Ovary (tissue), 9 donors: ENCODE measurements around the gene MYCL. TPM values are rescaled to one million over a fixed set of nuclear protein-coding genes. Genes with fewer than 3 reads are reported as not detected.
"Not testable (repeated sequence)": the region's sequence is repeated elsewhere in the genome, so short reads cannot be mapped to it uniquely, and the experiment has no call there.

Experiments used
- DNase-seq, 5 donors: peaks; one replicate each; pipeline ENCODE4 v3.0.0-alpha.2; 2019 to 2020
- H3K27ac ChIP-seq, 2 donors: fragments of 200-600 bp; one replicate each; pipeline versions ENCODE4 v1.5.1 to v1.8.0; 2019 to 2022
- H3K27me3 ChIP-seq: fragments of 200-600 bp; one replicate; pipeline ENCODE4 v1.8.0; 2022
- H3K36me3 ChIP-seq: fragments of 200-600 bp; sonication (generic); one replicate; pipeline ENCODE4 v1.5.1; 2019
- H3K4me1 ChIP-seq: one replicate; pipeline ENCODE4 v1.8.1; 2013; ENCODE audit warnings: mild to moderate bottlenecking, moderate library complexity; ENCODE audit not compliant: insufficient read depth
- H3K4me3 ChIP-seq: fragments of 200-600 bp; sonication (generic); one replicate; pipeline ENCODE4 v1.5.1; 2017
- H3K9me3 ChIP-seq, 2 donors: fragments of 200-600 bp in 1 of 2; sonication (generic) in 1 of 2; one replicate each; pipeline versions ENCODE4 v1.5.1 to v1.8.1; 2013 to 2019; ENCODE audit warnings: mild to moderate bottlenecking in 1 of 2, moderate library complexity in 1 of 2
- EP300 ChIP-seq: sonication (generic); formaldehyde crosslinking; IDR thresholded peaks from one replicate; pipeline ENCODE4 v1.6.1; 2017; ENCODE audit warnings: antibody characterized with exemption
- POLR2A ChIP-seq: fragments of 450-650 bp; IDR thresholded peaks from one replicate; pipeline ENCODE4 v1.6.1; 2017; ENCODE audit warnings: antibody characterized with exemption, mild to moderate bottlenecking, moderate library complexity
- WGBS, 3 donors: extraction: QIAGEN DNeasy Blood & Tissue Kit in 1 of 3; methylation state at CpG; one replicate each; pipeline versions ENCODE4 v1.1.5 to v1.1.7; 2013 to 2017; 5-methylcytosine and 5-hydroxymethylcytosine counted together
- intact Hi-C, 4 donors: fragments of 100-400 bp; cut with DNase I; formaldehyde crosslinking; loops; one replicate each; pipeline versions ENCODE4 v1.11.0 to v1.15.1; 2022 to 2023
- polyA plus RNA-seq, 2 donors: library from polyadenylated mRNA; stranded (reverse); fragments of 200-250 nt in 1 of 2; fragments of 350-450 nt in 1 of 2; fragmentation: Illumina TruSeq in 1 of 2; extraction: RNeasy Lipid Tissue Mini Kit (QIAGEN cat#74804) in 1 of 2; gene quantifications; one replicate each; pipeline ENCODE4 v1.2.3, GENCODE V29; 2013 to 2014
- total RNA-seq, 7 donors: library from RNA; depleted of rRNA in 2 of 7; stranded (reverse); fragments of >200 nt in 2 of 7; fragmentation: NEBNext Ultra II Directional in 3 of 7; extraction: Animal tissue kit (Norgen Biotek cat#: 25700) in 3 of 7; gene quantifications; one replicate each; pipeline versions ENCODE4 v1.1.0 to v1.2.4, GENCODE V29; 2016 to 2023
- TF ChIP-seq, protein P1 (sequence below), 3 donors: fragments of 450-650 bp in 2 of 3; fragments of 200-600 bp in 1 of 3; IDR thresholded peaks; one replicate each; pipeline versions ENCODE4 v1.5.1 to v1.8.0; 2016 to 2022; ENCODE audit warnings: antibody characterized with exemption in 3 of 3, mild to moderate bottlenecking in 1 of 3
- donor health status: DM: no; HTN: no; CAD: no; lungs with moderate emphysema.
- donor health status: DM: no; HTN: no; CAD: no.
- donor health status: Bipolar disorder and iron deficiency.
- donor health status: DM: yes; HTN: yes; CAD: no.
- donor health status: DM: no; HTN: no; CAD: no.
- donor health status: DM: yes; HTN: yes; CAD: no.

Gene MYCL
- total and polyA plus RNA-seq, 9 donors = 0.13 to 4.8 (median 0.96) TPM; not detected in 1

DNA sequence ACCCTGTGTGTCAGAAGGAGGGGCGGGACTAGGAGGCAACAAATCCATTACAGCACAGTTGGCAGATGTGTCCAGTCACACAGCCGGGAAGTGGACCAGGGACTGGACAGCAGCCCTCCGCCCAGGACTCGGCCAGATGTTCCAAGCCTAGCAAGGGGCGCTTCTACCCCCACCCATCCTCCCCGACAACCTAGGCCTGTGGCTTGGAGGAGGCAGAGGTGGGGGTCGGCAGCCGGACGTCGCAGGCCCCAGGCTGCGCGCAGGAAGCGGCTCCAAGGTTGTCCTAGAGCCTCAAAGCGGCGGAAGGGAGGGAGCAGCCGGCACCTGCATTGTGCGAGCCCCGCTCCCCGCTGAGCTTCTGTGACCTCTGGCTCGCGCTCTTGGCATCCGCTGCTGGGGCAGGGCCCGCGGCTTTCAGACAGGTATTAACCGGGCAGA, 20.6 kb upstream of the MYCL start:
- 5 to 13% (median 11%) methylated on average over 23 to 25 of the region's 25 CpGs for WGBS, 3 donors

DNA sequence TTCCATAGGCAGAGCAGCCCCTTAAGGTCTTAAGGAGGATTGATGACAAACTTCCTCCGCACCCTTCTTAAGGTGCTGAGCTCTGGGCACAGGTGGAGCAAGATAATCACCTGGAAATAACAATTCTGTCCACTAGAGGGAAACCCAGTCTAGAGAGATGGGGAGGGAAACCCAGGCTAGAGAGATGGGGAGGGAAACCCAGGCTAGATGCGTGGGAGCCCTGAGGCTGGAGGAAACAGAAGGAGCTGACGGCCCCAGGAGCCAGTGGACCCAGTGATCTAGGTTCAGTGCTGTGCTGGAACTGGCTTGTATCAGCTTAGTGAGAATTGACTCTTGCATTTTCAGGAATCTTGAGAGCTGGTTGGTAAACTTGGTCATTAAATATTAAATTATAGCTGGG, 17.8 kb upstream of the MYCL start:
- TF ChIP-seq EP300 = no peak
- TF ChIP-seq, protein P1, sequence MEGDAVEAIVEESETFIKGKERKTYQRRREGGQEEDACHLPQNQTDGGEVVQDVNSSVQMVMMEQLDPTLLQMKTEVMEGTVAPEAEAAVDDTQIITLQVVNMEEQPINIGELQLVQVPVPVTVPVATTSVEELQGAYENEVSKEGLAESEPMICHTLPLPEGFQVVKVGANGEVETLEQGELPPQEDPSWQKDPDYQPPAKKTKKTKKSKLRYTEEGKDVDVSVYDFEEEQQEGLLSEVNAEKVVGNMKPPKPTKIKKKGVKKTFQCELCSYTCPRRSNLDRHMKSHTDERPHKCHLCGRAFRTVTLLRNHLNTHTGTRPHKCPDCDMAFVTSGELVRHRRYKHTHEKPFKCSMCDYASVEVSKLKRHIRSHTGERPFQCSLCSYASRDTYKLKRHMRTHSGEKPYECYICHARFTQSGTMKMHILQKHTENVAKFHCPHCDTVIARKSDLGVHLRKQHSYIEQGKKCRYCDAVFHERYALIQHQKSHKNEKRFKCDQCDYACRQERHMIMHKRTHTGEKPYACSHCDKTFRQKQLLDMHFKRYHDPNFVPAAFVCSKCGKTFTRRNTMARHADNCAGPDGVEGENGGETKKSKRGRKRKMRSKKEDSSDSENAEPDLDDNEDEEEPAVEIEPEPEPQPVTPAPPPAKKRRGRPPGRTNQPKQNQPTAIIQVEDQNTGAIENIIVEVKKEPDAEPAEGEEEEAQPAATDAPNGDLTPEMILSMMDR (IDR thresholded peaks at IDR 0.05) = no peak
- TF ChIP-seq POLR2A = no peak
- H3K36me3 ChIP-seq = no peaks in the 10 kb centered on the region

More for the DNA sequence above, 20.6 kb upstream of the MYCL start:
- intact Hi-C loops = no loop called here
- H3K36me3 ChIP-seq = no peaks in the 10 kb centered on the region
- no peaks in the 10 kb centered on the region for H3K4me1 ChIP-seq
- peak in 1 of 5 donors; percentile 35 for DNase-seq
- TF ChIP-seq, protein P1 (IDR thresholded peaks at IDR 0.05) = no peak
- TF ChIP-seq POLR2A = no peak
- TF ChIP-seq EP300 = no peak
- H3K27me3 ChIP-seq = no peaks in the 10 kb centered on the region
- no peak overlapping the region for H3K4me3 ChIP-seq
- no peaks in the 10 kb centered on the region for H3K9me3 ChIP-seq
- H3K27ac ChIP-seq = no peak overlapping the region

DNA sequence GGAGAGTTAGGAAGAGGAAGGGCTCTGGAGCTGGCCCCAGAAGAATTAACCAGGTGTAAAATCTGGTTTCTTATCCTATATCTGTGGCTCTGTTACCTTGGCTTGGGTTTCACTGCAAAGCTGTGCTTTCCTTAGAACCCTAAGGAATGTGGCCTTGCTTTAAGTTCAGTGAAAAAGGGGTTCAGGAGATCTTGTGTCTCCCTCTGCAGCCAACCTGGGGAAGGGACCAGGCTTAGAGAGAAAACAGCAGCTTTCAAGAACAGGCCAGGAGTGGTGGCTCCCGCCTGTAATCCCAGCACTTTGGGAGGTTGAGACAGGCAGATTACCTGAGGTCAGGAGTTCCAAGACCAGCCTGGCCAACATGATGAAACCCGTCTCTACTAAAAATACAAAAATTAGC, 16.1 kb upstream of the MYCL start:
- H3K27me3 ChIP-seq = no peaks in the 10 kb centered on the region
- WGBS, 3 donors = 82 to 91% (median 90%) methylated on average over 2 of the region's 2 CpGs
- TF ChIP-seq, protein P1 (IDR thresholded peaks at IDR 0.05) = no peak
- TF ChIP-seq POLR2A (no peak), EP300 (no peak)

More for the DNA sequence above, 17.8 kb upstream of the MYCL start:
- Histone ChIP-seq H3K4me1 (no peaks in the 10 kb centered on the region), H3K9me3 (no peaks in the 10 kb centered on the region), H3K27me3 (no peaks in the 10 kb centered on the region), H3K27ac (no peak overlapping the region), H3K4me3 (no peak overlapping the region)
- intact Hi-C loops = no loop called here
- peak in 1 of 5 donors; percentile 35 for DNase-seq
- 26 to 31% (median 30%) methylated on average over 3 of the region's 3 CpGs for WGBS, 3 donors

DNA sequence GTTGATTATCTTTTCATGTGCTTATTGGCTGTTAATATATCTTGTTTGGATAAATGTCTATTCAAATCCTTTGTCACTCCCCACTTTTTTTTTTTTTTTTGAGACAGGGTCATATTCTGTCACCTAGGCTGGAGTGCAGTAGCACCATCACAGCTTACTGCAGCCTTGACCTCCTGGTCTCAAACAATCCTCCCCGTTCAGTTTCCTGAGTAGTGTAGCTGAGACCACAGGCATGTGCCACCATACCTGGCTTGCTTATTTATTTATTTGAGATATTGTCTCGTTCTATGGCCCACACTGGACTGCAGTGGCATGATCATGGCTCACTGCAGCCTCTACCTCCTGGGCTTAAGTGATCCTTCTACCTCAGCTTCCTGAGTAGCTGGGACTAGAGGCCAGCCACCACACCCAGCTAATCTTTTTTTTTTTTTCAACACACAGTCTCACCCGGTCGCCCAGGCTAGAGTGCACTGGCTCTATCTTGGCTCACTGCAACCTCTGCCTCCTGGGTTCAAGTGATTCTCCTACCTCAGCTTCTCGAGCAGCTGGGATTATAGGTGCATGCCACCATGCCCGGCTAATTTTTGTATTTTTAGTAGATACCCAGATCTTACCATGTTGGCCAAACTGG, 13.9 kb upstream of the MYCL start:
- intact Hi-C loops = no loop called here
- Histone ChIP-seq H3K36me3 (no peaks in the 10 kb centered on the region), H3K27ac (no peak overlapping the region), H3K27me3 (no peaks in the 10 kb centered on the region), H3K9me3 (no peaks in the 10 kb centered on the region), H3K4me1 (no peaks in the 10 kb centered on the region), H3K4me3 (no peak overlapping the region)
- no peak for TF ChIP-seq EP300
- TF ChIP-seq, protein P1 (IDR thresholded peaks at IDR 0.05) = no peak
- TF ChIP-seq POLR2A = no peak
- WGBS, 3 donors = 73 to 81% (median 75%) methylated on average over 5 to 6 of the region's 6 CpGs
- no peak for DNase-seq

More for the DNA sequence above, 16.1 kb upstream of the MYCL start:
- H3K36me3 ChIP-seq = no peaks in the 10 kb centered on the region
- no peak overlapping the region for H3K27ac ChIP-seq
- no peak for DNase-seq
- no peak overlapping the region for H3K4me3 ChIP-seq
- no peaks in the 10 kb centered on the region for H3K9me3 ChIP-seq
- intact Hi-C loops = no loop called here
- no peaks in the 10 kb centered on the region for H3K4me1 ChIP-seq

DNA sequence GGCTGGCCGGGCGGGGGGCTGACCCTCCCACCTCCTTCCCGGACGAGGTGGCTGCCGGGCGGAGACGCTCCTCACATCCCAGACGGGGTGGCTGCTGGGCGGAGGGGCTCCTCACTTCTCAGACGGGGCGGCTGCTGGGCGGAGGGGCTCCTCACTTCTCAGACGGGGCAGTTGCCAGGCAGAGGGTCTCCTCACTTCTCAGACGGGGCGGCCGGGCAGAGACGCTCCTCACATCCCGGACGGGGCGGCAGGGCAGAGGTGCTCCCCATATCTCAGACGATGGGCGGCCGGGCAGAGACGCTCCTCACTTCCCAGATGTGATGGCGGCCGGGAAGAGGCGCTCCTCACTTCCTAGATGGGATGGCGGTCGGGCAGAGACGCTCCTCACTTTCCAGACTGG, 11.4 kb upstream of the MYCL start:
- H3K27me3 ChIP-seq, H3K27ac ChIP-seq, DNase-seq, H3K9me3 ChIP-seq, intact Hi-C loops, H3K4me3 ChIP-seq, H3K36me3 ChIP-seq, H3K4me1 ChIP-seq: not testable (repeated sequence)
- 91 to 98% methylated on average over 19 to 29 of the region's 30 CpGs; no CpG with 5 or more reads in 1 of the 3 donors for WGBS, 3 donors
